Activated T-cell treated with anti-CD3 and anti-CD28 coated beads, Interleukin-2, amount 50 U/mL, for 1 hour (primary cell): ENCODE measurements around the gene HSD3B7.
A peak's percentile ranks its signal among the peaks of the same experiment; 100 is the strongest.

Experiments used
- DNase-seq: peaks from one replicate; pipeline ENCODE4 v3.0.0-alpha.2; 2020

HSD3B7 gene

GRCh38 chr16:30983898-30984610, 953 bp upstream of the HSD3B7 start:
- DNase-seq = no peak

GRCh38 chr16:30985401-30986128, 558 bp downstream of the HSD3B7 start:
- no peak for DNase-seq

GRCh38 chr16:30986129-30986991, 1.4 kb downstream of the HSD3B7 start:
- DNase-seq = no peak

- DNase-seq = no peak
Observed at GRCh38 chr16:30987581-30988190, 2.7 kb downstream of the HSD3B7 start.

GRCh38 chr16:30989469-30990047, 4.6 kb downstream of the HSD3B7 start:
- no peak for DNase-seq

- no peak for DNase-seq
Observed at GRCh38 chr16:30990105-30990504, 5.1 kb downstream of the HSD3B7 start.

- no peak for DNase-seq
Observed at GRCh38 chr16:30991052-30991451, 6.0 kb downstream of the HSD3B7 start.

- no peak for DNase-seq
Observed at GRCh38 chr16:30992276-30992780, 7.3 kb downstream of the HSD3B7 start.

GRCh38 chr16:30992931-30993816, 8.2 kb downstream of the HSD3B7 start:
- DNase-seq = no peak

- no peak for DNase-seq
Observed at GRCh38 chr16:30995927-30996323, 10.9 kb downstream of the HSD3B7 start.

GRCh38 chr16:30996324-30996984, 11.4 kb downstream of the HSD3B7 start:
- DNase-seq = no peak

GRCh38 chr16:30996985-30997724, 12.1 kb downstream of the HSD3B7 start:
- DNase-seq = peak; percentile 85

- peak; percentile 30 for DNase-seq
Observed at GRCh38 chr16:30997725-30998711, 13.0 kb downstream of the HSD3B7 start.

- no peak for DNase-seq
Observed at GRCh38 chr16:30998852-30999761, 14.1 kb downstream of the HSD3B7 start.

- DNase-seq = no peak
Observed at GRCh38 chr16:31000671-31001382, 15.8 kb downstream of the HSD3B7 start.

GRCh38 chr16:31001507-31002249, 16.7 kb downstream of the HSD3B7 start:
- DNase-seq = no peak
